Psoas muscle (tissue), 8 donors: Measurements from ENCODE around the gene FETUB. TPM values are rescaled to one million over a fixed set of nuclear protein-coding genes. Genes with fewer than 3 reads are reported as not detected.
"Not testable (repeated sequence)": the region's sequence is repeated elsewhere in the genome, so short reads cannot be mapped to it uniquely, and the experiment has no call there.

Source experiments
- ATAC-seq, 4 donors: fragments of 200-7000 bp; cut with Tn5 transposase; one replicate each; pipeline ENCODE4 v1.9.1; 2020; ENCODE audit warnings: moderate library complexity in 3 of 4, mild to moderate bottlenecking in 2 of 4
- DNase-seq, 2 donors: peaks; one replicate each; pipeline ENCODE4 v3.0.0-alpha.2; 2020
- H3K27ac ChIP-seq: fragments of 200-600 bp; one replicate; pipeline ENCODE4 v1.8.0; 2022
- H3K27me3 ChIP-seq, 3 donors: fragments of 200-600 bp in 1 of 3; one replicate each; pipeline versions ENCODE4 v1.6.1 to v1.8.0; 2013 to 2022; ENCODE audit warnings: low read length in 2 of 3, mild to moderate bottlenecking in 2 of 3, moderate library complexity in 1 of 3; ENCODE audit not compliant: insufficient read depth in 3 of 3
- H3K36me3 ChIP-seq, 2 donors: fragments of 200-600 bp in 1 of 2; one replicate each; pipeline versions ENCODE4 v1.6.1 to v1.8.0; 2013 to 2022; ENCODE audit warnings: low read depth in 1 of 2, mild to moderate bottlenecking in 1 of 2, moderate library complexity in 1 of 2; ENCODE audit not compliant: insufficient read depth in 1 of 2
- H3K4me1 ChIP-seq: fragments of 200-600 bp; one replicate; pipeline ENCODE4 v1.8.0; 2022
- H3K4me3 ChIP-seq: fragments of 200-600 bp; one replicate; pipeline ENCODE4 v1.8.0; 2022; ENCODE audit warnings: mild to moderate bottlenecking
- H3K9me3 ChIP-seq: fragments of 200-600 bp; one replicate; pipeline ENCODE4 v1.8.0; 2022
- WGBS, 3 donors: extraction: QIAGEN DNeasy Blood & Tissue Kit; methylation state at CpG; one replicate each; pipeline versions ENCODE4 v1.1.6 to v1.1.7; 2013; 5-methylcytosine and 5-hydroxymethylcytosine counted together
- intact Hi-C, 2 donors: fragments of 100-400 bp; cut with DNase I; formaldehyde crosslinking; loops; one replicate each; pipeline versions ENCODE4 v1.11.0 to v1.14.2; 2022
- polyA plus RNA-seq, 3 donors: library from polyadenylated mRNA; stranded (reverse); fragments of 200-250 nt; gene quantifications; one replicate each; pipeline ENCODE4 v1.2.3, GENCODE V29; 2013
- total RNA-seq, 4 donors: library from RNA; stranded (reverse); fragmentation: NEBNext Ultra II Directional in 2 of 4; extraction: Animal tissue kit (Norgen Biotek cat#: 25700) in 2 of 4; gene quantifications; one replicate each; pipeline versions ENCODE4 v1.2.1 to v1.2.4, GENCODE V29; 2021 to 2023
- TF ChIP-seq, protein P1 (sequence below): fragments of 200-600 bp; IDR thresholded peaks from one replicate; pipeline ENCODE4 v1.8.0; 2022; ENCODE audit warnings: antibody characterized with exemption
- donor health status: healthy with polysubstance abuse.
- donor health status: DM: no; HTN: no; CAD: no; lungs with moderate emphysema.
- donor health status: Bipolar disorder and iron deficiency.
- donor health status: healthy.
- donor health status: DM: yes; HTN: yes; CAD: no.
- donor health status: DM: no; HTN: no; CAD: no.
- donor health status: DM: no; HTN: no; CAD: no.
- donor health status: DM: yes; HTN: yes; CAD: no.

FETUB gene
- total and polyA plus RNA-seq, 7 donors: not detected

DNA sequence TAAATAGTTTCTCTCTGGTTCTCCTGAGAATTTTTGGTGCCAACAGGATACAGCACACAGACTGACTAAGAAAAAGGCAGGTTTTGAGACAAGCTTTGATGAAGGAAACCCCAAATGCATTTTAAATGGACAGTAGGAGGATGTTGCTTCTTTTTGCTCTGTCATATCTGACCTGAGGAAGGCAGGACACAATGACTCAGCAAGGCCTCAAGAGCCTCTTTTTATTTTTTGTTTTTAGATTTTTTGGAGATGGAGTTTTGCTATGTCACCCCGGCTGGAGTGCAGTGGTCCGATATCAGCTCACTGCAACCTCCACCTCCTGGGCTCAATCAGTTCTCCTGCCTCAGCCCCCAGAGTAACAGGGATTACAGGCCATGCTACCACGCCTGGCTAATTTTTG lies 60.1 kb downstream of the FETUB start:
- Histone ChIP-seq H3K4me3 (no peak overlapping the region), H3K27ac (no peak overlapping the region), H3K36me3 (no peaks in the 10 kb centered on the region), H3K27me3 (no peaks in the 10 kb centered on the region), H3K4me1 (no peaks in the 10 kb centered on the region), H3K9me3 (no peaks in the 10 kb centered on the region)
- intact Hi-C loops: no loop called here
- ATAC-seq (no peak), DNase-seq (no peak)
- WGBS, 3 donors: 90 to 97% (median 94%) methylated on average over 3 of the region's 3 CpGs
- TF ChIP-seq, protein P1, sequence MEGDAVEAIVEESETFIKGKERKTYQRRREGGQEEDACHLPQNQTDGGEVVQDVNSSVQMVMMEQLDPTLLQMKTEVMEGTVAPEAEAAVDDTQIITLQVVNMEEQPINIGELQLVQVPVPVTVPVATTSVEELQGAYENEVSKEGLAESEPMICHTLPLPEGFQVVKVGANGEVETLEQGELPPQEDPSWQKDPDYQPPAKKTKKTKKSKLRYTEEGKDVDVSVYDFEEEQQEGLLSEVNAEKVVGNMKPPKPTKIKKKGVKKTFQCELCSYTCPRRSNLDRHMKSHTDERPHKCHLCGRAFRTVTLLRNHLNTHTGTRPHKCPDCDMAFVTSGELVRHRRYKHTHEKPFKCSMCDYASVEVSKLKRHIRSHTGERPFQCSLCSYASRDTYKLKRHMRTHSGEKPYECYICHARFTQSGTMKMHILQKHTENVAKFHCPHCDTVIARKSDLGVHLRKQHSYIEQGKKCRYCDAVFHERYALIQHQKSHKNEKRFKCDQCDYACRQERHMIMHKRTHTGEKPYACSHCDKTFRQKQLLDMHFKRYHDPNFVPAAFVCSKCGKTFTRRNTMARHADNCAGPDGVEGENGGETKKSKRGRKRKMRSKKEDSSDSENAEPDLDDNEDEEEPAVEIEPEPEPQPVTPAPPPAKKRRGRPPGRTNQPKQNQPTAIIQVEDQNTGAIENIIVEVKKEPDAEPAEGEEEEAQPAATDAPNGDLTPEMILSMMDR: no peak

DNA sequence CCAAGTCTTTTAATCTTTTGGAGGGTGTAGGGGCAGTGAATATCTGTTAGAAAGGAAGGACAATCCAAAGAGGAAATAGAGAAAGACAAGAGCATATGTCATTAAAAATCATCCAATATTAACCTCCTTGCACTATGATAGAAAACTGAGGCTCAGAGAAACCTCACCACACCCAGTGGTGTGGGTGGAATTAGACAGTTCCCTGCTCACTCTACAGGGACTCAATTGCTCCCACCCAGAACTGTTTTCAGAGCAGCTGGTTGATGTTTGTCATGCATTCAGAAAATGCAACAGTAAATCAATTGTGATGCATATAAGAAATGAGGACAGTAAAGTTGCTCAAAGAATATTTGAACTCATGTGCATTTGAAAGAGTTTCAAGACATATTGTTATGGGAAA lies 62.3 kb downstream of the FETUB start:
- H3K4me3 ChIP-seq, H3K9me3 ChIP-seq, H3K4me1 ChIP-seq, H3K27me3 ChIP-seq, H3K27ac ChIP-seq, ATAC-seq, DNase-seq, H3K36me3 ChIP-seq, intact Hi-C loops: not testable (repeated sequence)

Other genes with a start within 250 kb of the FETUB start
- gene CRYGS, start 96.0 kb upstream of the FETUB start, total RNA-seq: under 1 TPM; 0.37 to 0.75 (median 0.55) TPM
- 1 to 10 TPM in 1 of 3 donors, under 1 TPM in 2; 0.30 to 1.0 (median 0.65) TPM for gene CRYGS, start 96.0 kb upstream of the FETUB start, polyA plus RNA-seq
- 1 to 10 TPM; 4.9 to 7.8 (median 6.4) TPM for gene TBCCD1, start 73.1 kb upstream of the FETUB start, total RNA-seq
- 10 to 100 TPM in 1 of 3 donors, 1 to 10 TPM in 2; 4.6 to 10.8 (median 7.6) TPM for gene TBCCD1, start 73.1 kb upstream of the FETUB start, polyA plus RNA-seq
- gene DNAJB11, start 69.7 kb upstream of the FETUB start, total RNA-seq: 10 to 100 TPM; 10.3 to 24.2 (median 17.4) TPM
- gene DNAJB11, start 69.7 kb upstream of the FETUB start, polyA plus RNA-seq: 10 to 100 TPM; 35.4 to 49.2 (median 47.3) TPM
- not detected for gene AHSG, start 27.3 kb upstream of the FETUB start, total RNA-seq
- not detected for gene AHSG, start 27.3 kb upstream of the FETUB start, polyA plus RNA-seq
- not detected for gene HRG, start 25.6 kb downstream of the FETUB start, total RNA-seq
- gene HRG, start 25.6 kb downstream of the FETUB start, polyA plus RNA-seq: not detected
- under 1 TPM in 2 of 4 donors, not detected in 2; 0.16 to 0.26 TPM for gene KNG1, start 77.0 kb downstream of the FETUB start, total RNA-seq
- not detected for gene KNG1, start 77.0 kb downstream of the FETUB start, polyA plus RNA-seq
- 100 to 1,000 TPM; 541 to 778 (median 587) TPM for gene EIF4A2, start 143.2 kb downstream of the FETUB start, total RNA-seq
- 100 to 1,000 TPM; 397 to 570 (median 513) TPM for gene EIF4A2, start 143.2 kb downstream of the FETUB start, polyA plus RNA-seq
- 1 to 10 TPM; 3.4 to 8.1 (median 6.0) TPM for gene RFC4, start 166.1 kb downstream of the FETUB start, total RNA-seq
- 10 to 100 TPM; 10.3 to 20.6 (median 17.2) TPM for gene RFC4, start 166.1 kb downstream of the FETUB start, polyA plus RNA-seq
- 1 to 10 TPM in 2 of 4 donors, under 1 TPM in 2; 0.58 to 3.7 (median 1.4) TPM for gene ADIPOQ, start 202.3 kb downstream of the FETUB start, total RNA-seq
- gene ADIPOQ, start 202.3 kb downstream of the FETUB start, polyA plus RNA-seq: 1 to 10 TPM; 1.3 to 9.3 (median 2.3) TPM